Endodermal cell (in vitro differentiated cells): ENCODE data around the gene CREB3L2. TPM values are rescaled to one million over a fixed set of nuclear protein-coding genes. Genes with fewer than 3 reads are reported as not detected.

Source experiments
- DNase-seq: peaks from one replicate; pipeline ENCODE4 v3.0.0-alpha.2; 2017
- H3K27ac ChIP-seq: 2 replicates; pipeline ENCODE4 v1.5.1; 2013; ENCODE audit warnings: mild to moderate bottlenecking, low read depth, low read length, moderate library complexity
- H3K27me3 ChIP-seq: 2 replicates; pipeline ENCODE4 v1.6.1; 2013; ENCODE audit warnings: mild to moderate bottlenecking, low read length, moderate library complexity; ENCODE audit not compliant: insufficient read depth, control insufficient read depth, poor library complexity, severe bottlenecking
- H3K36me3 ChIP-seq: 2 replicates; pipeline ENCODE4 v1.7.0; 2013; ENCODE audit warnings: mild to moderate bottlenecking, low read length, moderate library complexity; ENCODE audit not compliant: control insufficient read depth, insufficient read depth
- H3K4me1 ChIP-seq: one replicate; pipeline ENCODE4 v1.7.0; 2013; ENCODE audit warnings: low read length; ENCODE audit not compliant: control insufficient read depth, insufficient read depth
- H3K4me3 ChIP-seq: 2 replicates; pipeline ENCODE4 v1.5.1; 2013; ENCODE audit warnings: mild to moderate bottlenecking, low read length, moderate library complexity
- H3K9ac ChIP-seq: 2 replicates; pipeline ENCODE4 v1.6.1; 2013; ENCODE audit warnings: mild to moderate bottlenecking, low read length, moderate library complexity; ENCODE audit not compliant: poor library complexity, severe bottlenecking; ENCODE audit errors: extremely low read depth
- H3K9me3 ChIP-seq: 2 replicates; pipeline ENCODE4 v1.6.1; 2013; ENCODE audit warnings: mild to moderate bottlenecking, low read length, moderate library complexity; ENCODE audit not compliant: control insufficient read depth
- H3K27ac Mint-ChIP-seq: 2 replicates; pipeline ENCODE4 v1.8.0; 2020; ENCODE audit warnings: mixed read lengths
- H3K27me3 Mint-ChIP-seq: 2 replicates; pipeline ENCODE4 v1.8.0; 2021; ENCODE audit warnings: mild to moderate bottlenecking, mixed read lengths; ENCODE audit not compliant: insufficient read depth
- H3K36me3 Mint-ChIP-seq: 2 replicates; pipeline ENCODE4 v1.8.0; 2020; ENCODE audit warnings: low read depth, mixed read lengths
- H3K4me1 Mint-ChIP-seq: 2 replicates; pipeline ENCODE4 v1.8.0; 2020; ENCODE audit warnings: mixed read lengths
- H3K4me3 Mint-ChIP-seq: 2 replicates; pipeline ENCODE4 v1.8.0; 2020; ENCODE audit warnings: mild to moderate bottlenecking, moderate library complexity, mixed read lengths
- H3K9me3 Mint-ChIP-seq: 2 replicates; pipeline ENCODE4 v1.8.0; 2020; ENCODE audit warnings: mild to moderate bottlenecking, mixed read lengths
- CTCF ChIP-seq: fragments of 200-600 bp; sonication (generic); conservative IDR thresholded peaks from 2 replicates; pipeline ENCODE4 v1.5.0; 2021; ENCODE audit warnings: antibody characterized with exemption, mild to moderate bottlenecking
- WGBS, 2 experiments: methylation state at CpG; one replicate each; pipeline versions ENCODE4 v1.1.5 to v1.1.7; 2013; ENCODE audit warnings: missing lambda C conversion rate in 2 of 2, mixed read lengths in 1 of 2; ENCODE audit not compliant: insufficient coverage in 1 of 2, insufficient read length in 1 of 2; 5-methylcytosine and 5-hydroxymethylcytosine counted together
- total RNA-seq, 2 donors: library from RNA; stranded (reverse); fragmentation: NEBNext Ultra II Directional in 1 of 2; extraction: Animal tissue kit (Norgen Biotek cat#: 25700) in 1 of 2; gene quantifications; 2 replicates in 1 of 2; 3 replicates in 1 of 2; pipeline ENCODE4 v1.2.1, GENCODE V29; 2021

The CREB3L2 gene
- total RNA-seq, 2 donors from 2014 or later = 48.2 to 80.2 TPM

- H3K9ac ChIP-seq = no peak overlapping the region
- Mint-ChIP-seq H3K27me3 (no peaks in the 10 kb centered on the region), H3K27ac (no peak overlapping the region), H3K9me3 (no peaks in the 10 kb centered on the region), H3K36me3 (no peaks in the 10 kb centered on the region), H3K4me1 (peaks cover 52% of the 10 kb centered on the region), H3K4me3 (no peak overlapping the region)
- peaks cover 4% of the 10 kb centered on the region for H3K36me3 ChIP-seq
- DNase-seq = no peak
- WGBS, 2 experiments = 91 to 93% methylated on average over 3 to 5 of the region's 5 CpGs
- TF ChIP-seq CTCF = no peak
- no peaks in the 10 kb centered on the region for H3K27me3 ChIP-seq
- peaks cover 22% of the 10 kb centered on the region for H3K4me1 ChIP-seq
- H3K27ac ChIP-seq = no peak overlapping the region
- H3K4me3 ChIP-seq = no peak overlapping the region
- H3K9me3 ChIP-seq = no peaks in the 10 kb centered on the region
These were observed 53.6 kb downstream of the CREB3L2 start for GRCh38 chr7:137948083-137948844.

GRCh38 chr7:137947046-137947445 is 54.8 kb downstream of the CREB3L2 start:
- 91 to 100% methylated on average over 1 to 7 of the region's 7 CpGs for WGBS, 2 experiments
- Mint-ChIP-seq H3K4me1 (peaks cover 45% of the 10 kb centered on the region), H3K27ac (no peak overlapping the region), H3K27me3 (no peaks in the 10 kb centered on the region), H3K9me3 (no peaks in the 10 kb centered on the region), H3K4me3 (no peak overlapping the region), H3K36me3 (no peaks in the 10 kb centered on the region)
- TF ChIP-seq CTCF = no peak
- Histone ChIP-seq H3K4me3 (no peak overlapping the region), H3K36me3 (peaks cover 8% of the 10 kb centered on the region), H3K4me1 (peaks cover 19% of the 10 kb centered on the region), H3K9me3 (no peaks in the 10 kb centered on the region), H3K9ac (no peak overlapping the region), H3K27me3 (no peaks in the 10 kb centered on the region), H3K27ac (no peak overlapping the region)
- no peak for DNase-seq

GRCh38 chr7:137946011-137946410 is 55.9 kb downstream of the CREB3L2 start:
- WGBS, 2 experiments = 63 to 92% methylated on average over 1 to 3 of the region's 3 CpGs
- peaks cover 23% of the 10 kb centered on the region for H3K4me1 ChIP-seq

More at GRCh38 chr7:137946011-137946410, 55.9 kb downstream of the CREB3L2 start:
- no peaks in the 10 kb centered on the region for H3K36me3 Mint-ChIP-seq
- H3K9me3 Mint-ChIP-seq = no peaks in the 10 kb centered on the region
- Histone ChIP-seq H3K9me3 (no peaks in the 10 kb centered on the region), H3K27ac (no peak overlapping the region), H3K27me3 (no peaks in the 10 kb centered on the region), H3K9ac (no peak overlapping the region), H3K4me3 (no peak overlapping the region), H3K36me3 (peaks cover 12% of the 10 kb centered on the region)
- DNase-seq = no peak
- no peak for TF ChIP-seq CTCF
- H3K4me3 Mint-ChIP-seq = no peak overlapping the region
- no peaks in the 10 kb centered on the region for H3K27me3 Mint-ChIP-seq
- H3K27ac Mint-ChIP-seq = no peak overlapping the region
- peaks cover 46% of the 10 kb centered on the region for H3K4me1 Mint-ChIP-seq
